ENCODE results near the gene SMAD7.

- no peak for TF ChIP-seq SUZ12 (IDR thresholded peaks at IDR 0.05; ENCODE audit: extremely low read depth, insufficient read depth, insufficient read length)
- no peak for TF ChIP-seq ZNF274 (IDR thresholded peaks at IDR 0.05; ENCODE audit: low read depth, low read length)
- no peak for TF ChIP-seq YY1 (IDR thresholded peaks at IDR 0.05; ENCODE audit: insufficient read depth, insufficient read length)
These were observed 9.1 kb downstream of the SMAD7 start for GRCh38 chr18:48941672-48942071.
